ENCODE data around the gene SPATA46. TPM values are rescaled to one million over a fixed set of nuclear protein-coding genes. Genes with fewer than 3 reads are reported as not detected.

SPATA46 gene
- polyA plus RNA-seq, 1 of the 3 experiments (the other 2 are of a cell fraction): not detected

- 58% methylated on average over 6 of the region's 6 CpGs for WGBS (ENCODE audit: low lambda C conversion rate)
- no peaks in the 10 kb centered on the region for H3K9me3 ChIP-seq
- H3K27me3 ChIP-seq (ENCODE audit: insufficient read depth): peaks cover 5% of the 10 kb centered on the region; the same call in 1 of the 2 replicates
- CTCF ChIA-PET: interaction anchor here (0.5 to 2.6 kb wide), 4 partner anchors 8 to 328 kb away, joined by 3 to 12 read pairs (median 8); no protein-coding TSS in a partner anchor
- POLR2A ChIA-PET: no interaction called here
- no peaks in the 10 kb centered on the region for H3F3A ChIP-seq (replicated peaks; ENCODE audit: insufficient read depth)
- H4K20me1 ChIP-seq (ENCODE audit: insufficient read depth): no peaks in the 10 kb centered on the region
- no peaks in the 10 kb centered on the region for H3K79me2 ChIP-seq (ENCODE audit: insufficient read depth)
- H3K4me1 ChIP-seq (ENCODE audit: control insufficient read depth in 1 of 2, insufficient read depth in 2 of 2, low read depth in 1 of 2, low read length in 1 of 2): no peaks in the 10 kb centered on the region; a peak in 1 of 4 replicates
- TF ChIP-seq MEF2A (IDR thresholded peaks at IDR 0.05; ENCODE audit: borderline replicate concordance, low read depth) (no peak), NFIC (IDR thresholded peaks at IDR 0.05; ENCODE audit: borderline replicate concordance) (no peak), EZH2phosphoT487 (IDR thresholded peaks at IDR 0.05; ENCODE audit: borderline replicate concordance, low read depth) (no peak), SMC3 (IDR thresholded peaks at IDR 0.05; ENCODE audit: low read depth, low read length) (no peak), TCF12 (IDR thresholded peaks at IDR 0.05) (no peak), MXI1 (IDR thresholded peaks at IDR 0.05; ENCODE audit: low read depth, low read length) (no peak), FOXM1 (IDR thresholded peaks at IDR 0.05; ENCODE audit: low read depth) (no peak), CHD2 (IDR thresholded peaks at IDR 0.05; ENCODE audit: low read length, partially characterized antibody) (no peak), RCOR1 (IDR thresholded peaks at IDR 0.05; ENCODE audit: low read length) (no peak), USF1 (IDR thresholded peaks at IDR 0.05; ENCODE audit: borderline replicate concordance, low read depth) (no peak), TEAD4 (IDR thresholded peaks at IDR 0.05; ENCODE audit: borderline replicate concordance, insufficient read depth) (no peak), POLR2AphosphoS5 (IDR thresholded peaks at IDR 0.05; ENCODE audit: low read depth, low read length) (no peak), FOSL2 (IDR thresholded peaks at IDR 0.05; ENCODE audit: borderline replicate concordance, low read depth) (no peak)
- TF ChIP-seq, protein P1, sequence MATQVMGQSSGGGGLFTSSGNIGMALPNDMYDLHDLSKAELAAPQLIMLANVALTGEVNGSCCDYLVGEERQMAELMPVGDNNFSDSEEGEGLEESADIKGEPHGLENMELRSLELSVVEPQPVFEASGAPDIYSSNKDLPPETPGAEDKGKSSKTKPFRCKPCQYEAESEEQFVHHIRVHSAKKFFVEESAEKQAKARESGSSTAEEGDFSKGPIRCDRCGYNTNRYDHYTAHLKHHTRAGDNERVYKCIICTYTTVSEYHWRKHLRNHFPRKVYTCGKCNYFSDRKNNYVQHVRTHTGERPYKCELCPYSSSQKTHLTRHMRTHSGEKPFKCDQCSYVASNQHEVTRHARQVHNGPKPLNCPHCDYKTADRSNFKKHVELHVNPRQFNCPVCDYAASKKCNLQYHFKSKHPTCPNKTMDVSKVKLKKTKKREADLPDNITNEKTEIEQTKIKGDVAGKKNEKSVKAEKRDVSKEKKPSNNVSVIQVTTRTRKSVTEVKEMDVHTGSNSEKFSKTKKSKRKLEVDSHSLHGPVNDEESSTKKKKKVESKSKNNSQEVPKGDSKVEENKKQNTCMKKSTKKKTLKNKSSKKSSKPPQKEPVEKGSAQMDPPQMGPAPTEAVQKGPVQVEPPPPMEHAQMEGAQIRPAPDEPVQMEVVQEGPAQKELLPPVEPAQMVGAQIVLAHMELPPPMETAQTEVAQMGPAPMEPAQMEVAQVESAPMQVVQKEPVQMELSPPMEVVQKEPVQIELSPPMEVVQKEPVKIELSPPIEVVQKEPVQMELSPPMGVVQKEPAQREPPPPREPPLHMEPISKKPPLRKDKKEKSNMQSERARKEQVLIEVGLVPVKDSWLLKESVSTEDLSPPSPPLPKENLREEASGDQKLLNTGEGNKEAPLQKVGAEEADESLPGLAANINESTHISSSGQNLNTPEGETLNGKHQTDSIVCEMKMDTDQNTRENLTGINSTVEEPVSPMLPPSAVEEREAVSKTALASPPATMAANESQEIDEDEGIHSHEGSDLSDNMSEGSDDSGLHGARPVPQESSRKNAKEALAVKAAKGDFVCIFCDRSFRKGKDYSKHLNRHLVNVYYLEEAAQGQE (IDR thresholded peaks at IDR 0.05; ENCODE audit: low read depth, low read length): no peak
- TF ChIP-seq, protein P2, sequence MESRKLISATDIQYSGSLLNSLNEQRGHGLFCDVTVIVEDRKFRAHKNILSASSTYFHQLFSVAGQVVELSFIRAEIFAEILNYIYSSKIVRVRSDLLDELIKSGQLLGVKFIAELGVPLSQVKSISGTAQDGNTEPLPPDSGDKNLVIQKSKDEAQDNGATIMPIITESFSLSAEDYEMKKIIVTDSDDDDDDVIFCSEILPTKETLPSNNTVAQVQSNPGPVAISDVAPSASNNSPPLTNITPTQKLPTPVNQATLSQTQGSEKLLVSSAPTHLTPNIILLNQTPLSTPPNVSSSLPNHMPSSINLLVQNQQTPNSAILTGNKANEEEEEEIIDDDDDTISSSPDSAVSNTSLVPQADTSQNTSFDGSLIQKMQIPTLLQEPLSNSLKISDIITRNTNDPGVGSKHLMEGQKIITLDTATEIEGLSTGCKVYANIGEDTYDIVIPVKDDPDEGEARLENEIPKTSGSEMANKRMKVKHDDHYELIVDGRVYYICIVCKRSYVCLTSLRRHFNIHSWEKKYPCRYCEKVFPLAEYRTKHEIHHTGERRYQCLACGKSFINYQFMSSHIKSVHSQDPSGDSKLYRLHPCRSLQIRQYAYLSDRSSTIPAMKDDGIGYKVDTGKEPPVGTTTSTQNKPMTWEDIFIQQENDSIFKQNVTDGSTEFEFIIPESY (IDR thresholded peaks at IDR 0.05; ENCODE audit: borderline replicate concordance, low read depth): no peak
- TF ChIP-seq, protein P3, sequence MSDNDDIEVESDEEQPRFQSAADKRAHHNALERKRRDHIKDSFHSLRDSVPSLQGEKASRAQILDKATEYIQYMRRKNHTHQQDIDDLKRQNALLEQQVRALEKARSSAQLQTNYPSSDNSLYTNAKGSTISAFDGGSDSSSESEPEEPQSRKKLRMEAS (IDR thresholded peaks at IDR 0.05; ENCODE audit: low read depth): no peak
- TF ChIP-seq, protein P4, sequence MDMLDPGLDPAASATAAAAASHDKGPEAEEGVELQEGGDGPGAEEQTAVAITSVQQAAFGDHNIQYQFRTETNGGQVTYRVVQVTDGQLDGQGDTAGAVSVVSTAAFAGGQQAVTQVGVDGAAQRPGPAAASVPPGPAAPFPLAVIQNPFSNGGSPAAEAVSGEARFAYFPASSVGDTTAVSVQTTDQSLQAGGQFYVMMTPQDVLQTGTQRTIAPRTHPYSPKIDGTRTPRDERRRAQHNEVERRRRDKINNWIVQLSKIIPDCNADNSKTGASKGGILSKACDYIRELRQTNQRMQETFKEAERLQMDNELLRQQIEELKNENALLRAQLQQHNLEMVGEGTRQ (IDR thresholded peaks at IDR 0.05; ENCODE audit: borderline replicate concordance, low read depth, low read length): no peak
- TF ChIP-seq, protein P5, sequence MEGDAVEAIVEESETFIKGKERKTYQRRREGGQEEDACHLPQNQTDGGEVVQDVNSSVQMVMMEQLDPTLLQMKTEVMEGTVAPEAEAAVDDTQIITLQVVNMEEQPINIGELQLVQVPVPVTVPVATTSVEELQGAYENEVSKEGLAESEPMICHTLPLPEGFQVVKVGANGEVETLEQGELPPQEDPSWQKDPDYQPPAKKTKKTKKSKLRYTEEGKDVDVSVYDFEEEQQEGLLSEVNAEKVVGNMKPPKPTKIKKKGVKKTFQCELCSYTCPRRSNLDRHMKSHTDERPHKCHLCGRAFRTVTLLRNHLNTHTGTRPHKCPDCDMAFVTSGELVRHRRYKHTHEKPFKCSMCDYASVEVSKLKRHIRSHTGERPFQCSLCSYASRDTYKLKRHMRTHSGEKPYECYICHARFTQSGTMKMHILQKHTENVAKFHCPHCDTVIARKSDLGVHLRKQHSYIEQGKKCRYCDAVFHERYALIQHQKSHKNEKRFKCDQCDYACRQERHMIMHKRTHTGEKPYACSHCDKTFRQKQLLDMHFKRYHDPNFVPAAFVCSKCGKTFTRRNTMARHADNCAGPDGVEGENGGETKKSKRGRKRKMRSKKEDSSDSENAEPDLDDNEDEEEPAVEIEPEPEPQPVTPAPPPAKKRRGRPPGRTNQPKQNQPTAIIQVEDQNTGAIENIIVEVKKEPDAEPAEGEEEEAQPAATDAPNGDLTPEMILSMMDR (IDR thresholded peaks at IDR 0.05): no peak
- H3K36me3 ChIP-seq (replicated peaks in 1 of 2; ENCODE audit: control insufficient read depth in 1 of 2, insufficient read depth in 2 of 2, low read length in 1 of 2): no peaks in the 10 kb centered on the region
- no peak overlapping the region for H3K27ac ChIP-seq (ENCODE audit: low read depth in 2 of 2, low read length in 1 of 2)
- no peak overlapping the region for H3K4me3 ChIP-seq (ENCODE audit: low read depth in 2 of 2, low read length in 1 of 2)
- no peak overlapping the region for H2AFZ ChIP-seq (ENCODE audit: low read depth)
- DNase-seq: peak; percentile 6
- H3K4me2 ChIP-seq: no peak overlapping the region
- no peak overlapping the region for H3K9ac ChIP-seq
- no peaks in the 10 kb centered on the region for H3K9me2 ChIP-seq
Measured at GRCh38 chr1:162384116-162384515, 7.5 kb upstream of the SPATA46 start.
